NCI-H2196 (cell line): Measurements from ENCODE around the gene NEURL1B.
A peak's percentile ranks its signal among the peaks of the same experiment; 100 is the strongest.
"Not testable (repeated sequence)": the region's sequence is repeated elsewhere in the genome, so short reads cannot be mapped to it uniquely, and the experiment has no call there.

ENCODE experiments used
- DNase-seq: peaks from one replicate; lab custom pipeline; 2025; ENCODE audit not compliant: unreplicated experiment; lab: John Stamatoyannopoulos, UW

Gene NEURL1B

DNA sequence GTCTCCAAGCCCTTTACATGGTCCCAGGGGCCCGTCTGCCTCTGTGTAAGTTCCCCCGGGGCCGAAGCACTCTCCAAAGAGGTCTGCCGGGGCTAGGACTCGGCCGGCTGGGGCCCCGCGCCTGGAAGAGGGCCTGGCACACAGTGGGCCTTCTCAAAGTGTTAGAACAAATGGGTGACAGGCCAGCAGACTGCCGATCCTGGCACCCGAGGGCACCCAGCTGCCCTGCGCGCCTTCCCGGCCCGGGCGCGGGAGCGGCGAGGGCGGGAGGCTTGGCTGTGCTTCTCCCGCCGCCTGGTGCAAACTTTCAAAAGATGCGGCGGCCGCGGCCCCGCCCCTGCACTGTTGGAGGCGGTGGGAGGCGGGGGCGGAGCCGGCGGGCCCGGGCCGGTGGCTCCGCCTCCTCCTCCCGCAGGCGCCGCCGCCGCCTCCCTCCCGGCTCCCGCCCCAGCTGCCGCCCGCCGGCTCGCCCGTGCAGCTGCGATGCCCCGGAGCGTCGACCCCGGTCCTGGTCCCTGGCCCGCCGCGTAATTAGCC is at the start of gene NEURL1B:
Gene NEURL1B, plus strand, starts transcription at position 442 of the 537 bp plus-strand sequence. CDS start 144 bp downstream, outside the sequence.
- peak; percentile 93 for DNase-seq

GRCh38 chr5:172591636-172592035 is 49.4 kb upstream of the NEURL1B start:
- DNase-seq = no peak

GRCh38 chr5:172592881-172593280 is 48.2 kb upstream of the NEURL1B start:
- DNase-seq = no peak

DNA sequence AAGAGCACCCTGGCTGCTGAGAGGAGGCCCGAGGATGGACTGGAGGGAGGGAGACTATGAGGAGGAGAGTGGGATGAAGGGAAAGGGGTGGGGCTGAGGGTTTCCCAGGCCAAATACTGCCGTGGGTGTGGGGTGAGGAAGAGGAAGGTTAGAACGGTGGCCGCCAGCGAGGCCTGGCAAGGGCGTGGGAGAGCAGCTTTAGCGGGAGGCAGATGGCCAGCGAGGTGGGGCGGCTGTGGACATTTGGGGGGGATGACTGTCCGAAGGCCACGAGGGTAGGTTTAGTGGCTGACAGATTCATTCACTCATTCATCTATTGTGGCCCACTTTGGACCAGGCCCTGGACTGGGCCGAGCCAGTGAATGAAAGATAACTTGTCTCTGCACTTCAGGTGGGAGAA is 47.8 kb upstream of the NEURL1B start:
- DNase-seq = no peak

- DNase-seq = no peak
Observed at GRCh38 chr5:172593721-172594235, 47.3 kb upstream of the NEURL1B start.

DNA sequence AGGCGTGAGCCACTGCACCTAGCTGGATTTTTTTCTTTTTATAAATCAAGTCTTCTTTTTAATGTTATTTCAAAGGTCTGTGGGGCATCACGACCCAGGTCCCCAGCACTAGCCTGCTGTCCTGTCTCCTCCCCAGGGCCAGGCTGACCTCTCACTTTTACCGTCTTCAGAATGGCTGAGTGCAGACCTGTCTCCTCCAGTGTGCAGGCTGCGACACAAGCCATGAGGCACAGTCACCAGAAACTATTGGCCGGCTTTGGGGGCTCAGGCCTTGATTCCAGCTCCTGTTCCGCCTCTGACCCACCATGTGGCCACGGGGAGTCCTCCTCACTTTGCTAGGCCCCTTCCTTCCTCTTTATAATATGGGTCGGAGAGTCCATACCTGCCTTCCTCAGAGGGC is 46.6 kb upstream of the NEURL1B start:
- DNase-seq = no peak

DNA sequence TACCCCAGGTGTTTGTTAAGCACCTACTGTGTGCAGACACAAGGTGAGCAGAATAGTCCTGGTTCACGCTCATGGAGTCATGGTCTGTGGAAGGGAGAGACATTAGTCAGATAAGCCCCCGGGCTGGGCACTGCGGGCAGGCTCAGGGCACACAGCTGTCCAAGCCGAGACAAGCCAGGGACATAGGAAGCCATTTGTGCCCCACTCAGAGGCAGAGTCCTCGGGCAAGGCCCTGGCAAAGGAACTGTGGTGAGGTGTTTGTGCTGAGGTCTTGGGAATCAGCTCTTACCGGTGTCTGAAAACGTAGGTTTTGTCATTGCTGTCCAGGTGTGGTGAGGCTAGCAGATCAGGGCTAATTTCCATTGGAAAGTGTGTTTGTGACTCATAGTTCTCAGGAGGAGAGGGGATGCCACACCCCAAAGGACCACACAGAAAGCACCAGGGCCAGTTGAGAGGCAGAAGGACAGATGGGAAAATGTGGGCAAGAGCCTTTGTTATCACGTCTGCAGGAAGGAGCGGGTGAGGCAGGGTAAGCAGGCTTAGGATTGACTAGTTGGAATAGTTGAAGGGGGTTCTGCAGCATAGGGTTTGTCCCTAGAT is 46.1 kb upstream of the NEURL1B start:
- DNase-seq = no peak

DNA sequence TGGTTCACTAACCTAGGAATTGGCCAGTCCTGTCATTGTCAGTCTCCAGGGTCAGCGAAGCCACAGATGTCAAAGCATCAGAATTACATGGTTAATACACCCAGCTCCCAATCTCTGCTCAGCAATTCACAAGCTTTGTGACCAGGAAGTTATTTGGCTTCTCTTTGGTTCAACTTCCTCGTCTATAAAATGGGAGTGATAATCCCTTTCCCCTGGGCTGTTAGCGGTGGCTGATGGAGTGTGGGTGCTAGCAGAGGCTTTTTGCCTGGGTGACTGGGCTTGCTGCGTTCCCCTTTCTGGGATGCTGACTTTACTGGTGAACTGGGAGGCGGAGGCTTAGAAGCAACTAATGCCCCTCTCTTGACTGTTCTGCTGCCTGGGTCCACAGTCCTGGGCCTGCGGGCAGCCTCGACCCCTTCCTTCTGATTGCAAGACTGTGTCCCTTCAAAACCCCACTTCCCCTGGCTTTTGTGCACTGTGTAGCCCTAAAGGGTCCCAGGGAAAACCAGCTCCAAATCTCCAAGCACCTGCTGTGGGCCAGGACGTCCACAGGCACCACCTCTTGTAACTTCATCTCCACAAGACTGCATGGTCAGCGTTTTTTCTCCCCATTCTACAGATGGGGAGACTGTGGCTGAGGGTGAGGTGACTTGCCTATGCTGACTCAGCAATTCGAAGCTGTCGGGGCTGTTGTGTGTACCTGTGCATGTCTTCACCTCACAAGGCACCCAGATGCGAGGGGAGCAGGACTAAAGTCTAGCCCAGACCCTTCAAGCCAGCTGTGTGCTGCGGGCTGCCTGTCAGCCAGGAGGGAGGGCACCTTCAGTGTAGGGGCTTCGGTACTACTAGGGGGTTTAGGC is 45.2 kb upstream of the NEURL1B start:
- DNase-seq = no peak

DNA sequence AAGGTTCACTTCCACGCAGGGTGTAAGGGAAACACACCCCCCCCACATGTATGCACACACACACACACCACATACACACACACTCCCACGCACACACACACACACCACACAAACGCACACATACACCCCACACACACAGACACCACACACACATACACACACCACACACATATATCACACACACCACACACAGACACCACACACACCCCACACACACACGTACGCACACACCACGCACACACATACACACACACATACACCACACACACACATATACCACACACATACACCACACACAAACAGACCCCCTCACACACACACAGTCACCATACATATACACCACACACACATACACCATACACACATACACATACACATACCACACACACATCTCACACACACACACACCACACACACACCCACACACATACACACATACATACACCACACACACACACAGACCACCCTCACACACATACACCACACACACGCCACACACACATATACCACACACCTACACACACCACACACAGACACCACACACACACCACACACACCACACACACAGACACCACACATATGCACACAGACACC is 44.3 kb upstream of the NEURL1B start:
- no peak for DNase-seq

GRCh38 chr5:172597755-172598155 is 43.3 kb upstream of the NEURL1B start:
- DNase-seq = no peak

GRCh38 chr5:172598251-172599203 is 42.5 kb upstream of the NEURL1B start:
- no peak for DNase-seq

DNA sequence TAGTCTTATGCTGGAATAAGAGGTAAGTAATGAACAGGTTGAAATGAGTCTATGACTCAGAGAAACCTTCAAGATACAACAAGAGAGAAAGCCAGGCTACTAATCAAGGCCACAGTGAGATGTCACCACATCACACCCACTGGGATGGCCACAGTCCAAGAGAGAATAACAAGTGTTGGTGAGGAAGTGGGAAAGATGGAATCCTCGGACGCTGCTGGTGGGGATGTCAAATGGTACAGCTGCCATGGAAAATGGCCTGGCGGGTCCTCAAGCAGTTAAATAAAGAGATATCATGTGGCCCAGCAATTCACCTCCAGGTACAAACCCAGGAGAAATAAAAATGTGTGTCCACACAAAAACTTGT is 41.9 kb upstream of the NEURL1B start:
- DNase-seq = no peak

DNA sequence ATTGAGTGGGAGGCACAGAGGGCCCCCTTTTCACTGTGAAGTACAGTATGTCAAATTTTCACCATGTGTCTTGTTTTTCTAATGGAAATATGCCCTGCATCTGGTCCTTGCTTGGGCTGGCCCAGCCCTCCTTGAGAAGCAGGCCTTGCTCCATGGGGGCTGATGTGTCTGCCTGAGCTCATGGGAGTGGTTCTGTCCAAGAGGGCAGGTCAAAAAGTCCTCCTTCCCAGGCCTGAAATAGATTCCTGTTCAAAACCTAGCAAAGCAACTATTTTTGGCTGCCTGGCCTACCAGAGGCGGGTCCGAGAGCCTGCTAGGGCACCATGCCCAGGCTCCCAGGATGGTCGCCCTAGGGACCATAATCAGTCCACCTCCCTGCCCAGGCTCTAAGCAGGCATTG is 40.5 kb upstream of the NEURL1B start:
- no peak for DNase-seq

- not testable (repeated sequence) for DNase-seq
Observed at GRCh38 chr5:172601576-172601975, 39.5 kb upstream of the NEURL1B start.

DNA sequence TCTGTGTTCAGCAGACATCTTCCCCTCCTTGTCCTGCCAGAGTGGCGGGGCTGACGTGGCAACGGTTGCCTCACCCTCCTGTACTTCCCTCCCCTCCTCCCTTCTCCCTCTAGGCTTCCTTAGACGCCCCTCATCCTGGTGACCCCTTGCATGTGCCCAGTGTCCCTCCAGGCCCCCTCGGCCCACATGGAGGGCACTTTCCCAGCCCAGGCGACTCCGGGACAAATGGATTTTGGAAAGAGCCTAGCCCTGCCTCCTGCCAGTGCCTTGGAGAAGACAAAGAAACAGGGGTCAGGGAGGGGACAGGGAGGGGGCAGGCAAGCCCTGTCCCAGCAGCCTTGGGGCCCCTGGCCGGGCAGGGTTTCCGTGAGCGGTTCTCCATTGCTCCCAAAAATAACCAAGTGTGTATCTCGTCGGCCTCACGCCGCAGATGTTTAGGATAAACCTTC is 38.3 kb upstream of the NEURL1B start:
- DNase-seq = no peak

DNA sequence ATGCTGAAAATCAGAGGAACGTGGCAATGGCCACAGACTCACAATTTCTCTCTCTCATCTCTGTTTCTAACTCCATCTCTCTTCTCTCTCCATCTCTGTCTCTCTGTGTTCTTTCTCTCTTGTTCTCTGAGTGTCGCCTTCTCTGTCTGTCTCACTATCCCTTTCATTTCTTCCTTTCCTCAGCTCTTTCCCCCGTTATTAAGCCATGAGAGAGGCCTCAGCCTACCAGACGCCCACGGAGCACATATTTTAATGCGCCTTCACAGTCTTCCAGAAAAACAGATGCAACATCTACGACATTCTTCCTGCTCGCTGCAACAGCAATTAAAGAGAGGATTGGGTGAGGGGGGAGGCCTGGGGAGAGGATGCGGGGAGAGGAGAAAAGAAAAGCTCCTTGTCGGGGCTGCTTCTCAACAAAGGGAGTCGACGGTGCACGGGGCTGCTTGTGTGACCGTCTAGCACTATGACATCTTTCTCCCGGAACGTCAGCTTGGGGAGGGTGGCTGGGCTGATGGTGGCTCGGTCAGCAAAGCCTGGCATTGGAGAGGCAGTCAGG is 37.7 kb upstream of the NEURL1B start:
- DNase-seq = no peak

GRCh38 chr5:172605466-172605865 is 35.6 kb upstream of the NEURL1B start:
- DNase-seq = no peak

DNA sequence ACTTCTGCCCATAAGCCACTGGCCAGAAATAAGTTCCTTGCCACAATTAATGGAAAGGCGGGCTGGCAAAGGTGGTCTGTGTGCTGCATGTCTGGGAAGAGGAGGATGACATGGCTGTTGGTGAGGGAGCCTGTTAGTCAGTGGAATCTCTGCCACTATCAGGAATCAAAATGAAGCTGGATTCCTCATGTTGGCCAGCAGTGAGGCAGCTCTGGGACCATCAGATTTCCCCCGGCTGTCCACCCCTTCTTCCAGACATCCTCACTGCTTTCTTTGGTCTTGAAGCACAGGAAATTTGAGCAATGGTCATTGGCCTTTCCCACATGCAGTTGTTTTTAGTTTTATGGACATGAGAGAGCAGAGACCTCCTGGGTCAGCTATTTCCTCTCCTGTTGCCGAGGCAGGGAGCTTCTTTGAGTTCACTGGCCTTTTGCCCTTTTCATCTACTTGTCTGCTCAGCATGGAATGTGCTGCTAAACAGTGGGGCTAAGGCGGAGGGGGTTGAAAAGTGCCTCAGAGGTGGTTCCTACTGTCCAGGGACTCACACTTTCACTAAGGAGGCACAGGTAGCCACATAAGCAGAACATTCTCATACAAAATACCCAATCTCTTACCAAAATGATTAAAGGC is 34.8 kb upstream of the NEURL1B start:
- no peak for DNase-seq

GRCh38 chr5:172607213-172607793 is 33.8 kb upstream of the NEURL1B start:
- no peak for DNase-seq
